Measurements from ENCODE around the gene RDX.
"Not testable (repeated sequence)": the region's sequence is repeated elsewhere in the genome, so short reads cannot be mapped to it uniquely, and the experiment has no call there.

The RDX gene

DNA sequence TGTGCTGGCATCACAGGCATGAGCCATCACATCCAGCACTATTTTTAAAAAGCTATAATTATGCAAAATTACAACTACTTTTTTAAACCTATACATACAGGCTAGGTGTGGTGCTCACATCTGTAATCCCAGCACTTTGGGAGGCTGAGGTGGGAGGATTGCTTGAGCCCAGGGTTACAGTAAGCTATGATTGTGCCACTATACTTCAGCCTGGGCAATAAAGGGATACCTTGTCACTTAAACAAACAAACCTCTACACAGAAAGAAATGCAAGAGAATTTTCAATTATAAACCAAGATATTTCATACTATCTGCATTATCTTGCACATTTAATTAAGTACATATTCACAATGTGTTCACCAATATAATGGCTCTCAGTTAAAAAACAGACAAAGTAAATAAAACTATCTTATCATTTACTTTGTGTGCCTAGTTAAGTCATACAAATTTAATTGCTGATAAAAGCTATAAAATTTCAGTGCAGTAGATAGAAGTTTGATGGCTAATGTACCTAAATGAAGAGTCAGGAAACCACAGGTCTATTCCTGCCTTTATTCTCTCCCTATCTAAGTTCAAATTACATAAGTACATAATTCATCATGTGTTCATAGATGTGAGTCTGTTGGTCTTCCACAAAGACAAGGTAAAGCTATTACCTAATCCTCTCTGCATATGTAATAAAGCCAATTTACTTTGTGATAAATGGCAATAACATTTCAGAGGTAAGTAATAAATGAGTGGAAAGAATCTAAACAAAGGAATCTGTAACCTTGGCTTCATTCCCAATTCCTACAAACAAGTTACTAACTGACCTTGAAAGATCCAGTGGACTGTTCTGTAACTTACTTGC is 9.0 kb upstream of the RDX start:
- no peak for DNase-seq

DNA sequence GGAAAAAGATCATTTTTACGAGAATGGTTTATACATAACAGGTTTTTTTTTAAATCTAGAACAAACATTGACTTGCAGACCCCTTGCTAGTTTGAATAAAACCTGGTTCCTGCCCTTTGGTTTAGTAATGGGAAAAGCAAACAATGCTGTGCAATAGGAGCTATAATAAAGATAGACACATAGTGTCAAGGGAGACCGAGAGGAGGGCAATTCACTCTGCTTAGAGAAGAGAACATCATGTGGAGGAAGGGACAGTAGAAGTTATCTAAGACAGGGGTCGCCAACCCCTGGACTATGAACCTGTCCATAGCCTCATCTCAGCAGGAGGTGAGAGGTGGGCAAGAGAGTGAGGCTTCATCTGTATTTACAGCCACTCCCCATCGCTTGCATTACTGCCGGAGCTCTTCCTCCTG is 7.0 kb upstream of the RDX start:
- no peak for DNase-seq

DNA sequence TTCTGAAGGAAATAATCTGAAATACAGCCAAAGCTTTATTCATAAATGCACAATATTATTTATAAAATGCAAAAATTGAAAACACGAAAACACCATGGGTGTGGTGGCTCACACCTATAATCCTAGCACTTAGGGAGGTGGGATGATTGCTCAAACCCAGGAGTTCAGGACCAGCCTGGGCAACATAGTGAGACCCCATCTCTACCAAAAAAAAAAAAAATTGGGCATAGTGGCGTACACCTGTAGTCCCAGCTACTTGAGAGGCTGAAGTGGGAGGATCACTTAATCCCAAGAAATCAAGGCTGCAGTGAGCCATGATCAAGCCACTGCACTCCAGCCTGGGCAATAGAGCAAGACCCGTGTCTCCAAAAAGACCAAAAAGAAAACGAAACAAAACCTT is 5.2 kb upstream of the RDX start:
- no peak for DNase-seq

DNA sequence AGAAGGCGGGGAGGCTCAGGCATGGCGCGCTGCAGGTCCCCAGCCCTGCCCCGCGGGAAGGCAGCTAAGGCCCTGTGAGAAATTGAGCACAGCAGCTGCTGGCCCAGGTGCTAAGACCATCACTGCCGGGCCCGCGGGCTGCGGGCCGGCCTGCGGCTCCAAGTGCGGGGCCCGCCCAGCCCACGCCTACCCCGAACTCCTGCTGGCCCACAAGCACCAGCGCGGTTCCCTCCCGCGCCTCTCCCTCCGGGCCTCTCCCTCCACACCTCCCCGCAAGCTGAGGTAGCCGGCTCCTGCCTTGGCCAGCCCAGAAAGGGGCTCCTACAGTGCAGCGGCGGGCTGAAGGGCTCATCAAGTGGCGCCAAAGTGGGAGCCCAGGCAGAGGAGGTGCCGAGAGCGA is 4.6 kb upstream of the RDX start:
- no peak for DNase-seq

DNA sequence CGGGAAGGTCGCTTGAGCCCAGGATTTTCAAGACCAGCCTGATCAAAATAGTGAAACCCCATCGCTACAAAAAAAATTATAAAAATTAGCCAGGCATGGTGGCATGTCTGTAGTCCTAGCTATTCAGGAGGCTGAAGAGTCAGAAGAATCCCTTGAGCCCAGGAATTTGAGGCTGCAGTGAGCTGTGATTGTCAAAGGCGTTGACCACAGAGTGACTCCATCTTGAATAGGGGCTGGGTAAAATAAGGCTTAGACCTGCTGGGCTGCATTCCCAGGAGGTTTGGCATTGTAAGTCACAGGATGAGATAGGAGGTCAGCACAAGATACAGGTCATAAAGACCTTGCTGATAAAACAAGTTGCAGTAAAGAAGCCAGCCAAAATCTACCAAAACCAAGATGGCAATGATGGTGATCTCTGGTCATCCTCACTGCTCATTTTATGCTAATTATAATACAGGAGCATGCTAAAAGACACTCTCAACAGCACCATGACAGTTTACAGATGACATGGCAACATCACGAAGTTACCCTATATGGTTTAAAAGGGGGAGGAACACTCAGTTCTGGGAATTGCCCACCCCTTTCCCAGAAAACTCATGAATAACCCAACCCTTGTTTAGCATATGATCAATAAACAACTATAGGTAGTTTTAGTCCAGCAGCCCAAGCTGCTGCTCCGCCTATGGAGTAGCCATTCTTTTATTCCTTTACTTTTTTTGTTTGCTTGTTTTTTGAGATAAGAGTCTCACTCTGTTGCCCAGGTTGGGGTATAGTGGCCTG is 2.8 kb upstream of the RDX start:
- DNase-seq, result no peak

DNA sequence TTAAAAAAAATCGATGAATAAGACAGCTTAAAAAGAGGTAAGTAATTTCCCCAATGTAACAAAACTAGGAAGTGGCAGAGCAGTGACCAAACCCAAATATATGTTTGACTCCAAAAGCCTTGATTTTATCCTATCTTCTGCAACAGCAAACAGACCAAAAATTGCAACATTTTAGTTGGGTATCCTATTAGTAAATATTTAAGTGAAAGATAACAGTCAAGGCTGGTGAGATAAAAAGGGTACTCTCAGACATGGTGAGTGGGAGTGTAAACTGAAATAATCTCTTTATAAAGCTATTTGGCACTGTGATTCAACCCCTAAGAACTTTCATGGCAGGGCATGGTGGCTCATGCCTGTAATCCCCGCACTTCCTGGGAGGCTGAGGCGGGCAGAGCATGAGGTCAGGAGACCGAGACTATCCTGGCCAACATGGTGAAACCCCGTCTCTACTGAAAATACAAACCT is 1.9 kb upstream of the RDX start:
- no peak for DNase-seq

DNA sequence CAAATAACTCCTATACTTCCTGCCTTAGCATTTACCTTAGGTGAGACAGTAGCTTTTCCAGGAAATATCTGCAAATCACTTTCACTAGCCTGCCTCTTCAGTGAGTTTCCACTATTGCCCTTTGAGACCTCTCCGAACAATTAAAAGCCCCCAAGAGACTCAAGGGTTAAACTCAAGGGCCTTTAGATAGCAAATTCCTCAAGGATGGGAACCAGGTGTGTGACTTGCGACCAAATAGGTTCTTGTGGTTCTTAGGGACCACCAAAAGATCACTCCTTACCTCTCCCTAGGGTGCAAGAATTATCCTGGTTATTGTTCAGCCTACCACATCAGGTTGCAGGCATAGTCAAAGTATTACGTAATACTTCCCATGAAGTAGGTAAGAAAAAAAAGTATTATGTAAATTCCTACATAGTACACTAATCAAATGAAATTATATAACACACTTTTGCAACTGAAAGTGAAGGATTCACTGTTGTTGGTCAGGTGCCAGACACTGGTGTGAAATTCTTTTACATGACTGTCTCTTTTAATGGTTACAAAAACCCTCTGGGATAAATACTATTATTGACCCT is 1.4 kb upstream of the RDX start:
- DNase-seq, result no peak

DNA sequence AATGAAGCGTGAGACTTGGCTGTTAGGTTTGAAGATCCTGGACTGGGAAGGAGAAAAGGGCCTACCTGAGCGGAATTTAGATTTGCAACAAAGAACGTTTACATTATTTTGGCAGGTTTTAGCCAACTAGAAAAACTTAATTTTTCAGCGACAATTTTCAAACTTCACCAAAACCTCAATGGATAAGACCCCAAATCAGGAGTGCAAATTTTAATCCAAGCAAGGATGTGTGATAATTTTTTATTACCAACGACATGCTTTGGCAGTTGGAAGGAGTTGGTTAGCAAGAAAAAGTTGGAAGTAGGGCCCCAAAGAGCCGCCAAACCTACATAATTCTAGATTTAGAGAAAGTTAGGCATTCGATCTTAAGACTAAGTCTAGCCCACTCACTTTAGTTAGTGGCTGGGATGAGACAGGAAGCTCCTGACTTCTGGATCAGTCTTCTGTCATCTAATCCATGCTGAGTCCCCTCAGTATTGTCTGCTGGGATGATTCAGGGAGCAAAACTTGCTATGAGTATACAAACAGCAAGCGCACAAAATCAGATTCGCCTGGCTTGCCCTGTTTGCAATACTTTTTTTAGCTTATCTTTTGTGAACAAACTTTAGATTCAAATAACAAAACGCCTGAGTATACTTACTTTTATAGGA is 787 bp upstream of the RDX start:
- DNase-seq, result no peak

DNA sequence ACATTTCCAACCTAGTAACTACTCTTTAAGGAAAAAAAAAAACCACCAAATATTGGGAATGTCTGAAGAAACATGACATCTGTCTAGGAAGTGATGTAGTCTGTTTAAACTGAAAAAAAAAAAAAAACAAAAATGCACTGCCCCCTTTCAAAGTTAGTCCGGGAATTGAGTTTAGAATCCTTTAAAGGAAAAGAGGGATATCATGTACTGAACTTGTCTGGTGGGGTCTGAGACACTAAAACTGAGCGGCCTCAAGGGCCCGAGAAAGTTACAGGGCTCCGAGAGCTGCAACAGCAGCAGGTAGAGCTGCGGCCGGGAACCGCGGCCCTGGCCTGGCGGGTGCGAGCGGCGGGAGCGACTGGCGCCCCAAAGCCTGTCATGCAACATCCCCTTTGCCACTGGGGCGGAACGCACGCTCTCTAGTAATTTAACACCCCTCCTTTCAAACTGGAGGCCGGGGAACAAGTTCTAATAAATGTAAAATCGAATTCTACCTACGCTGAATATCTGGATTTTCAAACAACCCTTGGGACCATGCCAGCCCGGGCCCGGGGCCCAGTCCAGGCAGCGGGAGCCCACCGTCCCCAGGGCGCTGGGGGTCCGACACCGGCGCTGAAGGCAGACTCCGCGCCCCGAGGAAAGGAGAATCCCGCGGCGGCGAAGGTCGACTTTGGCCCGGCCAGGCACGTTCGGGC is 736 bp downstream of the RDX start:
- peak; percentile 44 for DNase-seq

DNA sequence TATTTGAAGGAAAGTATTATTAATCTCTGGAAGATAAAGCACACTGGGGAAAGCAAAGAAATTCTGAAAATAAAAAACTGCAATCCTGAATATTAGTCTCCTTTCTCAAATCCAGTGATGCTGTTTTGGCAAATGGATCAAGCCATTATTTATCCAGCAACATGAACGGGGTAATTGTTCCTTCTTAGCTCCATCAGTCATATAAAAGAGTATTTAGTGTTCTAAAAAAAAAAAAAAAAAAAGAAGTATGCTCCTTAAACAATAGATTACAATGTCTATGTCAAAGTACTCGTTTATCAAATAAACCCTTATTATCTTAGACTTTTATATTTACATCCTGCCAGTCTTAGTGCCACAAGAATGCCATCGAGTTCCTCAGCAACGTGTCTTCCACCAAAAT is 1.3 kb downstream of the RDX start:
- no peak for DNase-seq

DNA sequence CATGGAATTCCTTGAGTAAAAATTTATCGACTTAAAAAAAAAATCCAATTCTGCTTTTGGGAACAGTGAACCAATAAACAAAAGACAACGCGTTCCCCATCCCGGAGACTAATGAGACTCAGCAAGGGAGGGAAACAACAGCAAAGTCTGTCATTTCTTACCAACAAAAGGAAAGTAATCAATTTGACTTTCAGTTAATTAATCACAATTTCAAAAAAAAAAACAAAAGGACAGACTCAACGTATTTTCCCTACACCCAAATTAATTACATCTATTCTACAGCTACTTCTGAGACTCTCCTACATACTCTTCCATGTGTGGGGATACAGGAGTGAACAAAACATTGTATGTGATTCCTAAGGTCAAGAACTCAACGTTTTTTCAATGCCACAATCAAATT is 1.9 kb downstream of the RDX start:
- no peak for DNase-seq

DNA sequence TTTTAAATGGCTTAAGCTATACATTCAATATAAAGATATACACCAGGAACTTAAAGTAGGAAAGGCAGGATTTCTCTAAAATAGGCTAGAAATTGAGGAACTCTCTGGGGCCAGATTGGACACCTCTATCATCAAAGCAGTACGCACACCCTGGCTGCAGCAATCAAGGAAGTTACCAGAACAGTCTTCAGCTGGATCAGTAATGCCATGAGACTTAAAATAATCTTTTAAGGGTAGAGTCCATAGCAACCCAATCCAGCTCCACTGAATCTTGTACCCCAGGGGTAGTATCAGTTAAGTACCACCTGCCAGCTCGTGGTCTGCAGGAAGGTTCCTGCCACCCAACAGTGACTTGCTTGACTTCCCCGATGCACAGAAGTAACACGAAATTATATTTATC is 3.0 kb downstream of the RDX start:
- DNase-seq, result no peak

DNA sequence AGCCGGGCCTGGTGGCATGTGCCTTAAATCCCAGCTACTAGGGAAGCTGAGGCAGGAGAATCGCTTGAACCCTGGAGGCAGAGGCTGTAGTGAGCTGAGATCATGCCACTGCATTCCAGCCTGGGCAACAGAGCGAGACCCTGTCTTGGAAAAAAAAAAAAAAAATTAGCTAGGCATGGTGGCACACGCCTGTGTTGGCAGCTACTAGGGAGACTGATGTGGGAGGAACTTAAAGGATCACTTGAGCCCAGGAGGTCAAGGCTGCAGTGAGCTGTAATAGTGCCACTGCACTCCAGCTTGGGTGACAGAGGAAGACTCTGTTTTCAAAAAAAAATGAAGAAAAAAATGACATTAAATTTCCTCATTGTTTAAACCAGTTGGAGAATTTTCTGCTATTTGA is 4.3 kb downstream of the RDX start:
- not testable (repeated sequence) for DNase-seq

DNA sequence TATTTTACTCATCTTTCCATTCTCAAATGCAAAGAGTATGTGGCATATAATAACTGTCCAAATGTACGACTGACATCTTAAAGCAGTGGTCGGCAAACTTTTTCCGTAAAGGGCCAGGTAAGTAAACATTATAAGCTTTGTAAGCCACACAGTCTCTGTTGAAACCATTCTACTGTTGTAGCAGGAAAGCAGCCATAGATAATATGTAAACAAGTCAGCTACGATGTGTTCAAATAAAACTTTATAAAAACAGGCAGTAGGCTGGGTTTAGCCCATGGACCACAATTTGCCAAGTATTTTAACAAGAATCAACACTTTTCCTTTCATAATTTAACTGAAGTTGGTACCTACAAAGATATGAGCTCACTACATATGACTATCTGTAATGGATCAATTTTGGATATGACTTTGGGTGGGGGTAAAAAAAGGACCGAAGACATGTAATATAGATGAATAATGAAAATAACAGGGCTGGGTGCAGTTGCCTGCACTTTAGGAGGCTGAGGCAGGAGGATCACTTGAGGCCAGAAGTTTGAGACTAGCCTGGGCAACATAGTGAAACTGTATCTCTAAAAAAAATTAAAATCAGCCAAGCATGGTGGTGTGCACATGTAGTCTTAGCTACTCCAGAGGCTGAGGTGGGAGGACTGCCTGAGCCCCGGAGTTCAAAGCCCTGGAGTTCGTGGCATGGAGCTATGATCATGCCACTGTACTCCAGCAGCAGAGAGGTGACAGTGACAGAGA is 5.7 kb downstream of the RDX start:
- no peak for DNase-seq

DNA sequence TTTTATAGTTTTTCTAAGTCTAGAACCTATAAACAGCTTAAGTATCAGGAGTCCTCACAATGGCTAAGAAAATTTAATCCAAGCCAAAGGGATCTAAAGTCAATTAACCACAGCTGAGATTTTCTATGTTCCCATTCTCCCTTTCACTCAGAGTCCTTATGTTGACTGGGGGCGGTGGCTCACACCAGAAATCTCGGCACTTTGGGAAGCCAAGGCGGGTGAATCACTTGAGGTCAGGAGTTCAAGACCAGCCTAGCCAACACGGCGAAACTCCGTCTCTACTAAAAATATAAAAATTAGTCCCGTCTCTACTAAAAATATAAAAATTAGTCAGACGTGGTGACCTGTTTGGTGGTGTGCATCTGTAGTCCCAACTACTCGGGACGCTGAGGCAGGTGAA is 6.9 kb downstream of the RDX start:
- DNase-seq, result no peak

DNA sequence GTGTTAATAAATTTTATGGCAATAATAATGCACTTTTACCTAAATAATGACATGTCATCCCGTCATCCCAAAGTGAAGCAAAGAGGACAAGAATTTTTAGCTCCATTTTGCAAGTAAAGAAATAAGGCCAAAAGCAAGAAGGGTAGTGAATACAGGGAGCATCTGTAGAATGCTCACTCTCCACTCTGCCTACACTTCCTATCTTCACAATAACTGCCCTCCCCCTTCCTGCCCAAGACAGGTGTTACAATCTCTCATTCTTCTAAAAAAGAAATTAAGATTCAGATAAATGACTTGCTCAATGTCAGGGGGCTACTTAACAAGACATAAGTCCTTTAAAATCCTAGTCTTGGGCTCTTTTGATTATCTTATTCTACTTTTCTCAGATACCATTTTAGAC is 8.9 kb downstream of the RDX start:
- DNase-seq, result no peak

DNA sequence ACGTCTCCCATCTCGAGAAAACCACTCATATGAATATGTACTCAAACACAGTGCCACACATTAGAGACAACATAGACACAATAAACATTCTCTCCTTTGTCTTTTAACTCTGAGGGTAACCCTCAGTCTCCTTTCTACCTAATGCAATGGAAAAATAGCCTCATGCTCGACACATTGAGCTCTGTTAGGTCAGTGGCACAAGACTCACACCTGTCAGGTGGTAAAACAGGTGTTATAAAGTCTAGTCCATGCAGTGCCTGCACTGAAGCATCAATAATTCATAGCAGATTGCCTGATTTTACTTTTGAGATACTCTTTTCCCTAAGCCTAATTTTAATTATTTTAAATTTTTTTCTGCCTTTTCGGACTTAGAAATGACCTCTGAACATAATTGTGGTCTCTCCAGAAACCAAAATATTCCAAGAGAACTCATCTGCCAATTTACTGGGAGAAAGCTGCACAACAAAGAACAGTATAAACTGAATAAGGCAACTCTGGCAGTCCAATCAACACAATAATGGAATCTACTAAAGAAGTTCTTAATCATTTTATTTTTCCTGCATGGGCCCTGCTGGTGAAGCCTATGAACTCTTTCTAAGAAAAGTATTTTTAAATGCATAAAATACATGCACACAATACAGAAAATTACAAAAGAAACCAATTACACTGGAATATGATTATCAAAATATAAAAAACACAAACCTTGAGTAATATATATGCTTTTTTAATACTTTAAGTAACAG is 9.9 kb downstream of the RDX start:
- DNase-seq, result no peak

DNA sequence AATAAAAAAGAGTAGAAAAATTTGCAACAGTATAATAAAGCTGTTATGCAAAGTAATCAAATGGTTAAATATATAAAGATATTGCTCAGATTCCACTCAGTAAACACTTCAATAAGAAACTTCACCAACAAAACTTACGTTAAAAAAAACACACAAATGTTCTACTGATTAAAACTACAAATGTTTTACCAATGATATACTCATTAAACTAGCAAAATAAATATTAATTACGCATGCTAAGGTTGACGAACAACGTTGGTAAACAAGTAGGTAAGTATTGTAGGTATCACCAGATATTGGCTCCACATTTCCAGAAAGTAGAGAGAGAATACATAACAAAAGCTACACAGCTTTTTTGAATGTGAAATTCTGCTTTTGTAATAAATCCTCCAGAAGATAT is 12.6 kb downstream of the RDX start:
- DNase-seq, result no peak

DNA sequence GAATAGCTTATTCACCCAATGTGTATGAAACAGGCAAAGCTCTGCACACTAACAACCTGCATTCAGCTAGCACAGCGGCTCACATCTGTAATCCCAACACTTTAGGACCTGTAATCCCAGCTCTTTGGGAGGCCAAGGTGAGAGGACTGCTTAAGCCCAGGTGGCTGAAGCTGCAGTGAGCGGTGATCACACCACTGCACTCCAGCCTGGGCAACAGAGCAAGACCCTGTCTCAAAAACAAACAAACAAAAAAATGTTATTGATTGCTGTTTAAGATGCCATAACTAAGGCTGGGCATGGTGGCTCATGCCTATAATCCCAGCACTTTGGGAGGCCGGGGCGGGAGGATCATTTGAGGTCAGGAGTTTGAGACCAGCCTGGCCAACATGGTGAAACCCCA is 15.8 kb downstream of the RDX start:
- DNase-seq, result not testable (repeated sequence)

DNA sequence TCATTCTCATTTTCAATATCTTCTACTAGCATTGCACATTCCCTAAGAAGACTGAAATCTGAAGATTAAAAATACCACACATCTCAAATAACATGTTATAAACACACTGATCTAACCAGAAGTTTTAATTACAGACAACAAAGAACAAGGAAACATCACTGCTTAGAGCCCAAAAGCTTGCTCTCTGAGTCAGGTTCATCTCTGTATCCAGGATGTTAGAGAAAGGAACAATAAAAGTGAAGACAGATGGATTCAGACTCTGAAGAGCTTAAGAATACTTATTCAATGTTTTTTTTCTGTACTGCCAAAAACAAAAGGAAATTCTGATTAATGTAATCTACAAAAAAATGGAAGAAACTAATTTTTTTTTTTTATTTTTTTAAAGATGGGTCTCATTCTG is 16.5 kb downstream of the RDX start:
- DNase-seq, result no peak

DNA sequence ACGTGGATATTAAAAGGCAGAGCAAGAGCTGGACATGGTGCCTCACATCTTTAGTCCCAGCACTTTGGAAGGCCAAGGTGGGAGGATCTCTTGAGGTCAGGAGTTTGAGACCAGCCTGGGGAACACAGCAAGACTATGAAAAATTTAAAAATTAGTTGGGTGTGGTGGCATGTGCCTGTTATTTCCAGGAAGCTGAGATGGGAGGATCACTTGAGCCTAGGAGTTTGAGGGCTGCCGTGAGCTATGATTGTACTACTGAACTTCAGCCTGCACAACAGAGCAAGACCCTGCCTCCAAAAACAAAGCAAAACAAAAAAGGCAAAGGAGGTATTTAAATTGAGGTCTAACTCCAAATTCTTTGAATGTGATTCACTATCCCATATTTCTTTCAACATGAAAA is 23.5 kb downstream of the RDX start:
- DNase-seq, result no peak

Measured in stimulated activated CD4-positive, alpha-beta T cell treated with anti-CD3 and anti-CD28 coated beads, Interleukin-12 subunit alpha, Interleukin-12 subunit beta, amount 100 ng/mL, for 4 hours (primary cell).